ENCODE data around the gene PKDCC. TPM values are rescaled to one million over a fixed set of nuclear protein-coding genes. Genes with fewer than 3 reads are reported as not detected.
"Not testable (repeated sequence)": the region's sequence is repeated elsewhere in the genome, so short reads cannot be mapped to it uniquely, and the experiment has no call there.

Gene PKDCC
- total and polyA plus RNA-seq, 10 of the 15 experiments (the other 5 are each of a cell fraction or from before 2014, with no cell fraction given), result 0.13 to 10.2 (median 2.3) TPM

DNA sequence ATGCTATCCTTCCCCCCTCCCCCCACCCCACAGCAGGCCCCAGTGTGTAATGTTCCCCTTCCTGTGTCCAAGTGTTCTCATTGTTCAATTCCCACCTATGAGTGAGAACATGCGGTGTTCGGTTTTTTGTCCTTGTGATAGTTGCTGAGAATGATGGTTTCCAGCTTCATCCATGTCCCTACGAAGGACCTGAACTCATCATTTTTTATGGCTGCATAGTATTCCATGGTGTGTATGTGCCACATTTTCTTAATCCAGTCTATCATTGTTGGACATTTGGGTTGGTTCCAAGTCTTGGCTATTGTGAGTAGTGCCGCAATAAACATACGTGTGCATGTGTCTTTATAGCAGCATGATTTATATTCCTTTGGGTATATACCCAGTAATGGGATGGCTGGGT is 17.9 kb downstream of the PKDCC start:
- H3K9ac ChIP-seq (ENCODE audit: control insufficient read depth, insufficient read depth, low read length); in situ Hi-C loops (cut with MboI); H4K20me1 ChIP-seq (ENCODE audit: control insufficient read depth, insufficient read depth); H3K4me3 ChIP-seq; H3K4me1 ChIP-seq (ENCODE audit: control insufficient read depth, insufficient read depth, low read length); ATAC-seq; RAD21 ChIA-PET (ENCODE audit: unreplicated experiment); H3K9me3 ChIP-seq (replicated peaks; ENCODE audit: control insufficient read depth, insufficient read depth, low read length); H2AFZ ChIP-seq (ENCODE audit: control insufficient read depth, low read depth, low read length); BruUV-seq (replicated peaks); FAIRE-seq; intact Hi-C loops (cut with micrococcal nuclease; ENCODE audit: unreplicated experiment); H3K79me2 ChIP-seq (ENCODE audit: control insufficient read depth, insufficient read depth, low read length); SMC1A ChIA-PET (ENCODE audit: uncharacterized antibody, unreplicated experiment); CTCF ChIA-PET; DNase-seq (ENCODE audit: low read depth, low spot score); H3K27ac ChIP-seq (ENCODE audit: control insufficient read depth, insufficient read depth); H3K36me3 ChIP-seq (ENCODE audit: control insufficient read depth in 2 of 2, insufficient read depth in 2 of 2, low read length in 1 of 2); H3K4me2 ChIP-seq (ENCODE audit: control insufficient read depth, insufficient read depth); H3K27me3 ChIP-seq (replicated peaks in 1 of 2; ENCODE audit: control insufficient read depth in 2 of 2, insufficient read depth in 2 of 2, low read length in 1 of 2): not testable (repeated sequence)
- 77% methylated on average over 5 of the region's 5 CpGs for WGBS (ENCODE audit: insufficient coverage, insufficient replicate concordance, low lambda C conversion rate, missing lambda C conversion rate)
- POLR2A ChIA-PET, result interaction anchor here (0.6 kb wide), 1 partner anchor 32 kb away, joined by 4 read pairs; no protein-coding TSS in a partner anchor

DNA sequence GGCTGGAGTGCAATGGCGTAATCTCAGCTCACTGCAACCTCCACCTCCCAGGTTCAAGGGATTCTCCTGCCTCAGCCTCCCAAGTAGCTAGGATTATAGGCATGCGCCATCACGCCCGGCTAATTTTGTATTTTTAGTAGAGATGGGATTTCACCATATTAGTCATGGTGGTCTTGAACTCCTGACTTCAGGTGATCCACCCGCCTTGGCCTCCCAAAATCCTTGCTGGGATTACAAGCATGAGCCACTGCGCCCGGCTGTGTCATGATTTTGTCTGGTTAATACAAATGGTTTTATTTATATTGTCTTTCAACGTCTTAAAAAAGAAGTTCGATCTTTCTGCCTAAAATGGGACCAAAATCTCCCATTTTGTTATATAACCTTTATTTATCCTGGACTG is 19.2 kb downstream of the PKDCC start:
- H3K4me1 ChIP-seq (ENCODE audit: control insufficient read depth, insufficient read depth, low read length); H3K79me2 ChIP-seq (ENCODE audit: control insufficient read depth, insufficient read depth, low read length); H3K9me3 ChIP-seq (replicated peaks; ENCODE audit: control insufficient read depth, insufficient read depth, low read length); H2AFZ ChIP-seq (ENCODE audit: control insufficient read depth, low read depth, low read length); intact Hi-C loops (cut with micrococcal nuclease; ENCODE audit: unreplicated experiment); FAIRE-seq; SMC1A ChIA-PET (ENCODE audit: uncharacterized antibody, unreplicated experiment); H3K4me2 ChIP-seq (ENCODE audit: control insufficient read depth, insufficient read depth); H3K4me3 ChIP-seq; H3K27ac ChIP-seq (ENCODE audit: control insufficient read depth, insufficient read depth); H3K9ac ChIP-seq (ENCODE audit: control insufficient read depth, insufficient read depth, low read length); BruUV-seq (replicated peaks); H4K20me1 ChIP-seq (ENCODE audit: control insufficient read depth, insufficient read depth); ATAC-seq; POLR2A ChIA-PET; H3K36me3 ChIP-seq (ENCODE audit: control insufficient read depth in 2 of 2, insufficient read depth in 2 of 2, low read length in 1 of 2); H3K27me3 ChIP-seq (replicated peaks in 1 of 2; ENCODE audit: control insufficient read depth in 2 of 2, insufficient read depth in 2 of 2, low read length in 1 of 2); RAD21 ChIA-PET (ENCODE audit: unreplicated experiment); DNase-seq (ENCODE audit: low read depth, low spot score); in situ Hi-C loops (cut with MboI): not testable (repeated sequence)
- 66% methylated on average over 9 of the region's 9 CpGs for WGBS (ENCODE audit: insufficient coverage, insufficient replicate concordance, low lambda C conversion rate, missing lambda C conversion rate)
- CTCF ChIA-PET, result interaction anchor here (1.5 to 1.8 kb wide), 2 partner anchors 20 to 200 kb away, joined by 4 to 6 read pairs; no protein-coding TSS in a partner anchor
